T-helper 2 cell treated with Interferon-gamma antibody and Interleukin-4, amounts not matched to agents 5 μg/mL and 100 μg/mL, for 36 hours (primary cell): ENCODE results near the gene PTGES2.
"Not testable (repeated sequence)": the region's sequence is repeated elsewhere in the genome, so short reads cannot be mapped to it uniquely, and the experiment has no call there.

ENCODE experiments used
- DNase-seq: peaks from one replicate; pipeline ENCODE4 v3.0.0; 2021; ENCODE audit warnings: low spot score
- H3K27ac Mint-ChIP-seq: one replicate; pipeline ENCODE4 v1.8.0; 2021; ENCODE audit warnings: mild to moderate bottlenecking, mixed read lengths
- H3K27me3 Mint-ChIP-seq: one replicate; pipeline ENCODE4 v1.8.0; 2021; ENCODE audit warnings: low read depth, mixed read lengths
- H3K36me3 Mint-ChIP-seq: one replicate; pipeline ENCODE4 v1.8.0; 2021; ENCODE audit warnings: low read depth, mixed read lengths
- H3K4me1 Mint-ChIP-seq: one replicate; pipeline ENCODE4 v1.8.0; 2021; ENCODE audit warnings: low read depth, mixed read lengths
- H3K4me3 Mint-ChIP-seq: one replicate; pipeline ENCODE4 v1.8.0; 2022; ENCODE audit warnings: mild to moderate bottlenecking, moderate library complexity, mixed read lengths
- H3K9me3 Mint-ChIP-seq: one replicate; pipeline ENCODE4 v1.8.0; 2021; ENCODE audit warnings: mixed read lengths

The PTGES2 gene

GRCh38 chr9:128113526-128114325 is 13.8 kb downstream of the PTGES2 start:
- DNase-seq: no peak
- H3K27ac Mint-ChIP-seq: no peak overlapping the region
- H3K27me3 Mint-ChIP-seq: no peaks in the 10 kb centered on the region
- H3K36me3 Mint-ChIP-seq: peaks cover 24% of the 10 kb centered on the region
- no peaks in the 10 kb centered on the region for H3K9me3 Mint-ChIP-seq
- no peak overlapping the region for H3K4me3 Mint-ChIP-seq
- peaks cover 3% of the 10 kb centered on the region for H3K4me1 Mint-ChIP-seq

- H3K27ac Mint-ChIP-seq, H3K27me3 Mint-ChIP-seq, DNase-seq, H3K9me3 Mint-ChIP-seq, H3K4me1 Mint-ChIP-seq, H3K4me3 Mint-ChIP-seq: not testable (repeated sequence)
- H3K36me3 Mint-ChIP-seq: peaks cover 37% of the 10 kb centered on the region
These were observed 15.8 kb downstream of the PTGES2 start for GRCh38 chr9:128111726-128112125.

GRCh38 chr9:128109050-128109709 is 18.3 kb downstream of the PTGES2 start:
- peaks cover 44% of the 10 kb centered on the region for H3K36me3 Mint-ChIP-seq
- no peak overlapping the region for H3K27ac Mint-ChIP-seq

GRCh38 chr9:128108269-128109049 is 19.1 kb downstream of the PTGES2 start:
- H3K36me3 Mint-ChIP-seq: peaks cover 46% of the 10 kb centered on the region
- H3K27ac Mint-ChIP-seq: no peak overlapping the region
- H3K9me3 Mint-ChIP-seq: no peaks in the 10 kb centered on the region
- no peak for DNase-seq
- peaks cover 5% of the 10 kb centered on the region for H3K4me1 Mint-ChIP-seq
- H3K4me3 Mint-ChIP-seq: no peak overlapping the region
- H3K27me3 Mint-ChIP-seq: no peaks in the 10 kb centered on the region

More at GRCh38 chr9:128109050-128109709, 18.3 kb downstream of the PTGES2 start:
- Mint-ChIP-seq H3K4me1 (no peaks in the 10 kb centered on the region), H3K27me3 (no peaks in the 10 kb centered on the region), H3K9me3 (no peaks in the 10 kb centered on the region), H3K4me3 (no peak overlapping the region)
- no peak for DNase-seq

GRCh38 chr9:128107468-128108268 is 19.9 kb downstream of the PTGES2 start:
- Mint-ChIP-seq H3K4me1 (peaks cover 12% of the 10 kb centered on the region), H3K4me3 (no peak overlapping the region), H3K27ac (no peak overlapping the region)

GRCh38 chr9:128106940-128107467 is 20.5 kb downstream of the PTGES2 start:
- H3K27me3 Mint-ChIP-seq: no peaks in the 10 kb centered on the region

More at GRCh38 chr9:128107468-128108268, 19.9 kb downstream of the PTGES2 start:
- Mint-ChIP-seq H3K36me3 (peaks cover 48% of the 10 kb centered on the region), H3K9me3 (no peaks in the 10 kb centered on the region), H3K27me3 (no peaks in the 10 kb centered on the region)
- DNase-seq: no peak

GRCh38 chr9:128106181-128106939 is 21.2 kb downstream of the PTGES2 start:
- Mint-ChIP-seq H3K36me3 (peaks cover 55% of the 10 kb centered on the region), H3K4me1 (peaks cover 18% of the 10 kb centered on the region), H3K27ac (no peak overlapping the region)

More at GRCh38 chr9:128106940-128107467, 20.5 kb downstream of the PTGES2 start:
- peaks cover 17% of the 10 kb centered on the region for H3K4me1 Mint-ChIP-seq
- no peak overlapping the region for H3K27ac Mint-ChIP-seq
- no peaks in the 10 kb centered on the region for H3K9me3 Mint-ChIP-seq
- H3K36me3 Mint-ChIP-seq: peaks cover 54% of the 10 kb centered on the region
- no peak for DNase-seq
- H3K4me3 Mint-ChIP-seq: no peak overlapping the region

GRCh38 chr9:128105538-128106175 is 21.9 kb downstream of the PTGES2 start:
- DNase-seq: no peak
- Mint-ChIP-seq H3K27me3 (no peaks in the 10 kb centered on the region), H3K27ac (no peak overlapping the region), H3K4me3 (no peak overlapping the region), H3K9me3 (no peaks in the 10 kb centered on the region), H3K4me1 (peaks cover 18% of the 10 kb centered on the region), H3K36me3 (peaks cover 58% of the 10 kb centered on the region)

More at GRCh38 chr9:128106181-128106939, 21.2 kb downstream of the PTGES2 start:
- Mint-ChIP-seq H3K4me3 (no peak overlapping the region), H3K27me3 (no peaks in the 10 kb centered on the region), H3K9me3 (no peaks in the 10 kb centered on the region)
- no peak for DNase-seq

- Mint-ChIP-seq H3K27me3 (no peaks in the 10 kb centered on the region), H3K9me3 (no peaks in the 10 kb centered on the region), H3K27ac (no peak overlapping the region), H3K4me3 (no peak overlapping the region), H3K4me1 (peaks cover 26% of the 10 kb centered on the region), H3K36me3 (peaks cover 53% of the 10 kb centered on the region)
- no peak for DNase-seq
These were observed 23.3 kb downstream of the PTGES2 start for GRCh38 chr9:128104171-128104618.

- Mint-ChIP-seq H3K4me1 (peaks cover 26% of the 10 kb centered on the region), H3K27me3 (no peaks in the 10 kb centered on the region), H3K4me3 (no peak overlapping the region), H3K36me3 (peaks cover 51% of the 10 kb centered on the region), H3K27ac (peak overlapping the region; percentile 65), H3K9me3 (no peaks in the 10 kb centered on the region)
- DNase-seq: no peak
These were observed 24.0 kb downstream of the PTGES2 start for GRCh38 chr9:128103589-128103962.

GRCh38 chr9:128102861-128103588 is 24.5 kb downstream of the PTGES2 start:
- no peak overlapping the region for H3K4me3 Mint-ChIP-seq
- peaks cover 29% of the 10 kb centered on the region for H3K4me1 Mint-ChIP-seq
- H3K9me3 Mint-ChIP-seq: no peaks in the 10 kb centered on the region
- no peaks in the 10 kb centered on the region for H3K27me3 Mint-ChIP-seq
- peaks cover 49% of the 10 kb centered on the region for H3K36me3 Mint-ChIP-seq
- no peak for DNase-seq
- peak overlapping the region; percentile 65 for H3K27ac Mint-ChIP-seq

- Mint-ChIP-seq H3K36me3 (peaks cover 43% of the 10 kb centered on the region), H3K4me1 (peaks cover 31% of the 10 kb centered on the region), H3K9me3 (no peaks in the 10 kb centered on the region), H3K27me3 (no peaks in the 10 kb centered on the region), H3K27ac (no peak overlapping the region), H3K4me3 (no peak overlapping the region)
- DNase-seq: no peak
These were observed 25.3 kb downstream of the PTGES2 start for GRCh38 chr9:128102196-128102595.
